ENCODE measurements around the gene VIL1.

Gene VIL1

DNA sequence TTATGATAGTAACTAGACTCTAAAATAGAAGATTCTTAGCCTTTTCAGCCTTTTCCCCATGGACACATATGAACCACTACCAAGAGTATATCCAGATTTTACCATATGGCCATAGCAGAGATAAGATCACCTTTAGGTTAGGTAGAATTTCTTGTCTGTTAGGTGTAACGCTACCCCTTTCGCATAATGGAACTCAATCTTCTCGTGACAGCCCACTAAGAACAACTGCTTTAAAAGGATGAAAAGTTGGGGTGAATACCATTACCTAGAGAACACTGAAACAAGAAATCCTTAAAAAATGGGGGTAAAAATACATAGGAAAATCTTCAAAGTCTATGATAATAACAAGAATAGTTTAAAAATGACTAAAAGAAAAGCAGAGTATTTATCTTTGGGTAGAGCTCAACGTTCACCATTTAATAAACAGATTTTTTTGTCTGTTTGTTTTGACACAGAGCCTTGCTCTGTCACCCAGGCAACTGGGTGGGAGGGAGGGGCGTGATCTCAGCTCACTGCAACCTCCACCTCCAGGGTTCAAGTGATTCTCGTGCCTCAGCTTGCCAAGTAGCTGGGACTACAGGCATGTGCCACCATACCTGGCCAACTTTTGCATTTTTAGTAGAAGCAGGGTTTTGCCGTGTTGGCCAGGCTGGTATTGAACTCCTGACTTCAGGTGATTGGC, 67.2 kb downstream of the VIL1 start:
- Histone ChIP-seq H3K27me3 (replicated peaks; ENCODE audit: control insufficient read depth, insufficient read depth, low read length, poor library complexity, severe bottlenecking) (no peaks in the 10 kb centered on the region), H3K27ac (ENCODE audit: insufficient read depth, low read length, poor library complexity, severe bottlenecking) (no peak overlapping the region), H3K36me3 (ENCODE audit: control insufficient read depth, insufficient read depth, low read length) (peaks cover 26% of the 10 kb centered on the region), H3K9me3 (ENCODE audit: control insufficient read depth, low read length) (no peaks in the 10 kb centered on the region), H3K4me1 (ENCODE audit: control insufficient read depth, insufficient read depth, low read length, poor library complexity, severe bottlenecking) (no peaks in the 10 kb centered on the region), H3K4me3 (ENCODE audit: insufficient read depth, low read depth, low read length, poor library complexity, severe bottlenecking) (no peak overlapping the region)
- no peak for DNase-seq

DNA sequence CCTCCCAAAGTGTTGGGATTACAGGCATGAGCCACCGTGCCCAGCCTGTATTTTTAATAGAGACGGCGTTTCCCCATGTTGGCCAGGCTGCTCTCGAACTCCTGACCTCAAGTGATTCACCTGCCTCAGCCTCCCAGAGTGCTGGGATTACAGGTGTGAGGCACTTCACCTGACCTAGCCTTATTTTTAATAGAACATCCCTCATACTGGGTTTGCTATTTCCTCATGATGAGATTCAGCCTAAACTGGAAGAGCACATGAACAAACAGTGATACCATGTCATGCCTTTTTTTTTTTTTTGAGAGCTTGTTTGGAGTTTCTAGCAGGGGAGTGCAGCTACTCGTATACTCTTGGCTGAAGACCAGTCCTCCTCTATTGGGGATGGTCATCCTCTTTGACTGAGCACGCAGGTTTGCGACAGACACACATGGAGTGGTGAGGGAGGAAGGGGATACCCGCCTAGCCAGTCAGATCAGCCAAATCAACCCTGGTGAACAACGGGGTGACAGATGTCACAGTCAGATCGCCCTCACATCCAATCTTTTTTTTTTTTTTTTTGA, 81.7 kb downstream of the VIL1 start:
- no peaks in the 10 kb centered on the region for H3K4me1 ChIP-seq (ENCODE audit: control insufficient read depth, insufficient read depth, low read length, poor library complexity, severe bottlenecking)
- peaks cover 9% of the 10 kb centered on the region for H3K36me3 ChIP-seq (ENCODE audit: control insufficient read depth, insufficient read depth, low read length)
- H3K27me3 ChIP-seq (replicated peaks; ENCODE audit: control insufficient read depth, insufficient read depth, low read length, poor library complexity, severe bottlenecking) = no peaks in the 10 kb centered on the region
- no peak for DNase-seq
- no peak overlapping the region for H3K27ac ChIP-seq (ENCODE audit: insufficient read depth, low read length, poor library complexity, severe bottlenecking)
- no peaks in the 10 kb centered on the region for H3K9me3 ChIP-seq (ENCODE audit: control insufficient read depth, low read length)
- no peak overlapping the region for H3K4me3 ChIP-seq (ENCODE audit: insufficient read depth, low read depth, low read length, poor library complexity, severe bottlenecking)

GRCh38 chr2:218501665-218502064, 82.7 kb downstream of the VIL1 start:
- DNase-seq = no peak
- H3K9me3 ChIP-seq (ENCODE audit: control insufficient read depth, low read length) = no peaks in the 10 kb centered on the region
- no peaks in the 10 kb centered on the region for H3K4me1 ChIP-seq (ENCODE audit: control insufficient read depth, insufficient read depth, low read length, poor library complexity, severe bottlenecking)
- peaks cover 3% of the 10 kb centered on the region for H3K36me3 ChIP-seq (ENCODE audit: control insufficient read depth, insufficient read depth, low read length)
- H3K4me3 ChIP-seq (ENCODE audit: insufficient read depth, low read depth, low read length, poor library complexity, severe bottlenecking) = no peak overlapping the region
- H3K27ac ChIP-seq (ENCODE audit: insufficient read depth, low read length, poor library complexity, severe bottlenecking) = no peak overlapping the region
- H3K27me3 ChIP-seq (replicated peaks; ENCODE audit: control insufficient read depth, insufficient read depth, low read length, poor library complexity, severe bottlenecking) = no peaks in the 10 kb centered on the region

Data from effector memory CD4-positive, alpha-beta T cell (primary cell).